Mesendoderm (in vitro differentiated cells): ENCODE measurements around the gene ROBO1.

Experiments used
- DNase-seq: peaks from one replicate; pipeline ENCODE4 v3.0.0; 2013
- H2AK5ac ChIP-seq: 2 replicates; pipeline ENCODE4 v1.6.1; 2013; ENCODE audit warnings: low read length, inconsistent platforms
- H2BK120ac ChIP-seq: 2 replicates; pipeline ENCODE4 v1.6.1; 2013; ENCODE audit warnings: low read depth, mild to moderate bottlenecking, low read length, moderate library complexity, mixed read lengths
- H2BK15ac ChIP-seq: replicated peaks from 2 replicates; pipeline ENCODE4 v1.6.1; 2013; ENCODE audit warnings: low read depth, mild to moderate bottlenecking, moderate library complexity
- H2BK5ac ChIP-seq: 2 replicates; pipeline ENCODE4 v1.6.1; 2013; ENCODE audit warnings: low read length, inconsistent platforms
- H3K18ac ChIP-seq: 2 replicates; pipeline ENCODE4 v1.6.1; 2013; ENCODE audit warnings: mild to moderate bottlenecking, low read length, mixed read lengths
- H3K23ac ChIP-seq: one replicate; pipeline ENCODE4 v1.6.1; 2013; ENCODE audit warnings: low read length
- H3K27ac ChIP-seq: 2 replicates; pipeline ENCODE4 v1.5.1; 2013; ENCODE audit warnings: low read depth, mild to moderate bottlenecking, inconsistent platforms, low read length, moderate library complexity
- H3K27me3 ChIP-seq: 2 replicates; pipeline ENCODE4 v1.6.1; 2013; ENCODE audit warnings: low read length, control low read depth, mild to moderate bottlenecking, inconsistent platforms; ENCODE audit not compliant: insufficient read depth, poor library complexity
- H3K36me3 ChIP-seq: 2 replicates; pipeline ENCODE4 v1.6.1; 2013; ENCODE audit warnings: low read length, inconsistent platforms; ENCODE audit not compliant: control insufficient read depth, insufficient read depth
- H3K4ac ChIP-seq: one replicate; pipeline ENCODE4 v1.6.1; 2013; ENCODE audit warnings: low read depth, mild to moderate bottlenecking, low read length, moderate library complexity
- H3K4me1 ChIP-seq: 2 replicates; pipeline ENCODE4 v1.6.1; 2013; ENCODE audit warnings: low read depth, low read length, inconsistent platforms; ENCODE audit not compliant: control insufficient read depth
- H3K4me2 ChIP-seq: 2 replicates; pipeline ENCODE4 v1.6.1; 2013; ENCODE audit warnings: low read length
- H3K4me3 ChIP-seq: 2 replicates; pipeline ENCODE4 v1.5.1; 2013; ENCODE audit warnings: mild to moderate bottlenecking, low read length
- H3K56ac ChIP-seq: one replicate; pipeline ENCODE4 v1.6.1; 2013; ENCODE audit warnings: low read length
- H3K79me1 ChIP-seq: 2 replicates; pipeline ENCODE4 v1.6.1; 2013; ENCODE audit warnings: low read length, inconsistent platforms
- H3K79me2 ChIP-seq: 2 replicates; pipeline ENCODE4 v1.6.1; 2013; ENCODE audit warnings: mild to moderate bottlenecking, low read length; ENCODE audit not compliant: control insufficient read depth, insufficient read depth
- H3K9ac ChIP-seq: 2 replicates; pipeline ENCODE4 v1.6.1; 2013; ENCODE audit warnings: low read length, inconsistent platforms
- H4K5ac ChIP-seq: one replicate; pipeline ENCODE4 v1.6.1; 2013; ENCODE audit warnings: low read length
- H4K8ac ChIP-seq: one replicate; pipeline ENCODE4 v1.6.1; 2013; ENCODE audit warnings: low read depth, mild to moderate bottlenecking, control low read depth, low read length, moderate library complexity
- whole genome bisulfite sequencing: extraction: QIAGEN DNeasy Blood & Tissue Kit; methylation state at CpG from one replicate; pipeline ENCODE4 v1.1.7; 2013; ENCODE audit warnings: low lambda C conversion rate, missing lambda C conversion rate; ENCODE audit not compliant: insufficient coverage; ENCODE audit errors: extremely low coverage; 5-methylcytosine and 5-hydroxymethylcytosine counted together

The ROBO1 gene

GRCh38 chr3:79726786-79727185, 41.0 kb downstream of the ROBO1 start:
- H3K36me3 ChIP-seq = no peaks in the 10 kb centered on the region
- H3K9ac ChIP-seq = no peak overlapping the region
- H4K8ac ChIP-seq = no peak overlapping the region
- no peaks in the 10 kb centered on the region for H3K79me2 ChIP-seq
- no peak overlapping the region for H4K5ac ChIP-seq
- DNase-seq = no peak
- H3K4me2 ChIP-seq = no peak overlapping the region
- no peak overlapping the region for H2AK5ac ChIP-seq
- no peak overlapping the region for H2BK15ac ChIP-seq
- no peaks in the 10 kb centered on the region for H3K27me3 ChIP-seq
- H3K56ac ChIP-seq = no peak overlapping the region
- no peak overlapping the region for H3K18ac ChIP-seq
- no peak overlapping the region for H2BK5ac ChIP-seq
- WGBS = no CpG with 5 or more reads among the region's 1 CpG
- H3K79me1 ChIP-seq = no peaks in the 10 kb centered on the region
- H3K4me1 ChIP-seq = no peaks in the 10 kb centered on the region
- no peak overlapping the region for H3K4me3 ChIP-seq
- H3K4ac ChIP-seq = no peak overlapping the region
- H3K27ac ChIP-seq = no peak overlapping the region
- H3K23ac ChIP-seq = no peak overlapping the region
- no peak overlapping the region for H2BK120ac ChIP-seq

DNA sequence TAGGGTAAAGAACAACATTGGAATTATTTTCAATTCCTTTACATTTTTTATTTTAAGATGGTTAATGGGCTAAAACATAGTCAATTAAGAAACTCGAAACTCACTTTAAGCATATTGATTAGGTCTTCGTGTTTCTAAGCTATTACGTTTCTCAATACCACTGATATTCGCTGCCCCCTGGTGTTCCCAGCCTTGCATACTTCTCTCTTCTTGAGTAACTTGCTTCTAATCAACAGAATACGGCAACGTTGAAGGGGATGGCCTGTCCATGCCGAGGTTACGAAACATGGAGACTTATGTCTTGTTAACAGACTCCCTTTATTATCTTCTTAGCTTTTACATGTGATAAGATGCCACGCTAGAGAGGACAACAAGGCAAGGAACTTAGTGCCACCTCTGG, 43.6 kb downstream of the ROBO1 start:
- no peak overlapping the region for H2BK5ac ChIP-seq
- no peak overlapping the region for H3K18ac ChIP-seq
- no peak overlapping the region for H4K5ac ChIP-seq
- H3K27me3 ChIP-seq = no peaks in the 10 kb centered on the region
- H3K9ac ChIP-seq = no peak overlapping the region
- H3K23ac ChIP-seq = no peak overlapping the region
- no CpG with 5 or more reads among the region's 9 CpGs for WGBS
- H3K36me3 ChIP-seq = no peaks in the 10 kb centered on the region
- H3K79me2 ChIP-seq = no peaks in the 10 kb centered on the region
- H2BK15ac ChIP-seq = no peak overlapping the region
- H2AK5ac ChIP-seq = no peak overlapping the region
- no peak overlapping the region for H2BK120ac ChIP-seq
- no peak overlapping the region for H3K56ac ChIP-seq
- H3K79me1 ChIP-seq = no peaks in the 10 kb centered on the region
- no peak overlapping the region for H3K4me2 ChIP-seq
- peak; percentile 62 for DNase-seq
- H4K8ac ChIP-seq = no peak overlapping the region
- no peak overlapping the region for H3K4ac ChIP-seq
- no peaks in the 10 kb centered on the region for H3K4me1 ChIP-seq
- H3K4me3 ChIP-seq = no peak overlapping the region
- H3K27ac ChIP-seq = no peak overlapping the region

GRCh38 chr3:79690072-79690471, 77.7 kb downstream of the ROBO1 start:
- no peak overlapping the region for H3K27ac ChIP-seq
- no peaks in the 10 kb centered on the region for H3K36me3 ChIP-seq
- H4K5ac ChIP-seq = no peak overlapping the region
- no peaks in the 10 kb centered on the region for H3K79me2 ChIP-seq
- H3K27me3 ChIP-seq = no peaks in the 10 kb centered on the region
- no peak overlapping the region for H3K4ac ChIP-seq
- no peak overlapping the region for H3K18ac ChIP-seq
- H2BK120ac ChIP-seq = no peak overlapping the region
- no peak overlapping the region for H2BK5ac ChIP-seq
- WGBS = no CpG with 5 or more reads among the region's 1 CpG
- H3K56ac ChIP-seq = no peak overlapping the region
- H3K79me1 ChIP-seq = no peaks in the 10 kb centered on the region
- DNase-seq = no peak
- H2AK5ac ChIP-seq = no peak overlapping the region
- H3K23ac ChIP-seq = no peak overlapping the region
- H3K4me3 ChIP-seq = no peak overlapping the region
- no peaks in the 10 kb centered on the region for H3K4me1 ChIP-seq
- no peak overlapping the region for H3K4me2 ChIP-seq
- H4K8ac ChIP-seq = no peak overlapping the region
- H3K9ac ChIP-seq = no peak overlapping the region
- no peak overlapping the region for H2BK15ac ChIP-seq

DNA sequence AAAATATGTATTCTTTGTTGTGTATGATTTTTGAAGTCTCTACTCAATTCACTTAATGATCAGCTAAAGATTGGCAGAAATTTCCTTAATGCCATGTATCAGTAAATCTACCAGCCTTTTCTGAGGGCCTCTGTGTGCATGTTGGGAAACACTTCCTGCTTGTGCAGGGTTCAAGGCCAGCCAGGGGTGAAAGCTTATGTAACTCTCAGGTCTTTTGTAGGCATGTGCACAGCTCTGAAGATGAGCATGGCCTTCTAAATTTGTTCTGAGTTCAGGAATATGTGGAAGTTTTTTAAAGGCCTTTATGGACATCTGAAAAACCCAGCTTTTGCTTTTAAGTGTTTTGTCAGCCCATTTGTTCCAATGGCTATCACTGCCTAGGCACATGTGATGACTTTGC, 82.7 kb downstream of the ROBO1 start:
- H3K4ac ChIP-seq = no peak overlapping the region
- no peak overlapping the region for H3K4me3 ChIP-seq
- H2BK15ac ChIP-seq = no peak overlapping the region
- no peak overlapping the region for H3K18ac ChIP-seq
- H3K4me1 ChIP-seq = no peaks in the 10 kb centered on the region
- no peak overlapping the region for H3K4me2 ChIP-seq
- no peak overlapping the region for H4K5ac ChIP-seq
- no peak overlapping the region for H2AK5ac ChIP-seq
- DNase-seq = no peak
- H3K27me3 ChIP-seq = no peaks in the 10 kb centered on the region
- no peak overlapping the region for H3K56ac ChIP-seq
- no peak overlapping the region for H2BK120ac ChIP-seq
- H3K9ac ChIP-seq = no peak overlapping the region
- H3K27ac ChIP-seq = no peak overlapping the region
- no peaks in the 10 kb centered on the region for H3K79me1 ChIP-seq
- no peak overlapping the region for H3K23ac ChIP-seq
- H3K36me3 ChIP-seq = no peaks in the 10 kb centered on the region
- H2BK5ac ChIP-seq = no peak overlapping the region
- no peak overlapping the region for H4K8ac ChIP-seq
- H3K79me2 ChIP-seq = no peaks in the 10 kb centered on the region

DNA sequence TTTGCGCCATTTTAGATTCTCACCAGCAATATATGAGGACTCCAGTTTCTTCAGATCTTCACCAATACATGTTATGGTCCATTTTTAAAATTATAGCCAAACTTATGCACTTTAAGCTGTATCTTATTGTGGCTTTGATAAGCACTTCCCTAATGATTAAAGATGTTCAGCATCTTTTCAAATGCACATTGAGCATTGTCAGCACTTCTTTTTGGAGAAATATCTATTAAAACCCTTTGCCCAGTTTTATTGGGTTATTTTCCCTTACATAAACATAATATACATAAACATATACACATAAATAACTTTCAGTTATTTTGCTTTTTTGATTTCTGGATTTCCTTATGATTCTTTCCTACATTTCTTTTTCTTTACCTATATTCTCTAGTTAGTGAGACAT, 83.8 kb downstream of the ROBO1 start:
- Histone ChIP-seq H3K23ac (no peak overlapping the region), H2AK5ac (no peak overlapping the region), H2BK15ac (no peak overlapping the region), H3K18ac (no peak overlapping the region), H4K5ac (no peak overlapping the region), H3K36me3 (no peaks in the 10 kb centered on the region), H3K56ac (no peak overlapping the region), H4K8ac (no peak overlapping the region), H3K79me2 (no peaks in the 10 kb centered on the region), H3K9ac (no peak overlapping the region), H3K79me1 (no peaks in the 10 kb centered on the region), H3K4me3 (no peak overlapping the region), H3K27me3 (no peaks in the 10 kb centered on the region), H3K4me2 (no peak overlapping the region), H3K27ac (no peak overlapping the region), H2BK120ac (no peak overlapping the region), H3K4me1 (no peaks in the 10 kb centered on the region), H3K4ac (no peak overlapping the region), H2BK5ac (no peak overlapping the region)
- DNase-seq = no peak
- WGBS = no CpG with 5 or more reads among the region's 1 CpG

DNA sequence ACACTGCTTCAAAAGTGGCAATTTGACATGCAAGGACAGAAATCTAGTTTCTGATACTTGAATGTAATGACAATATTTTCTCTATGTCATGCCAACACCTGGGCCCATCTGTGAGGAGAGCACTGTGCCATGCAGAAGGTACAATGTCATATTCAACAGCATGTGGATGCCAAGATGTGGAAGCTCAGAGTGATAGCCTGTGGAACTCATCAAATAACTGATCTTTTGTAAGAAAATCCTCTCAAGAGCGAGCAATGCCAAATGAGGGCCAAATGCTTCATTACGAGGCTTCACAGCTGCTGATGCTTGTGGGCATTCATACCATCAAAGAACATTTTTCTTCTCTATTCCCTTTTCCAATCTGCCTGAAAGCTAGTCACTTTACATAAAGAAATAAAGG, 95.1 kb downstream of the ROBO1 start:
- no peak overlapping the region for H2AK5ac ChIP-seq
- H2BK120ac ChIP-seq = no peak overlapping the region
- H4K8ac ChIP-seq = no peak overlapping the region
- no peaks in the 10 kb centered on the region for H3K36me3 ChIP-seq
- H3K79me1 ChIP-seq = no peaks in the 10 kb centered on the region
- no peaks in the 10 kb centered on the region for H3K4me1 ChIP-seq
- H2BK15ac ChIP-seq = no peak overlapping the region
- H3K27me3 ChIP-seq = no peaks in the 10 kb centered on the region
- no peak overlapping the region for H2BK5ac ChIP-seq
- H3K4ac ChIP-seq = no peak overlapping the region
- no peak overlapping the region for H3K23ac ChIP-seq
- H3K18ac ChIP-seq = no peak overlapping the region
- no CpG with 5 or more reads among the region's 2 CpGs for WGBS
- H3K79me2 ChIP-seq = no peaks in the 10 kb centered on the region
- no peak overlapping the region for H3K4me3 ChIP-seq
- no peak overlapping the region for H3K9ac ChIP-seq
- no peak for DNase-seq
- H3K4me2 ChIP-seq = no peak overlapping the region
- H4K5ac ChIP-seq = no peak overlapping the region
- H3K27ac ChIP-seq = no peak overlapping the region
- no peak overlapping the region for H3K56ac ChIP-seq
